HCT116 (cell line): ENCODE measurements around the gene SH3BGR. TPM values are rescaled to one million over a fixed set of nuclear protein-coding genes. Genes with fewer than 3 reads are reported as not detected.

Source experiments
- ATAC-seq: fragments of 200-7000 bp; cut with Tn5 transposase; 2 replicates; pipeline ENCODE4 v1.9.1; 2020; ENCODE audit warnings: mild to moderate bottlenecking, moderate library complexity
- BruUV-seq: library from RNA; stranded (reverse); fragments of 400-500 nt; replicated peaks from 2 replicates; lab custom pipeline; 2021; lab: Mats Ljungman, UMichigan
- CTCF ChIA-PET: fragments of 300-600 bp; sonication (Branson Sonifier 250); formaldehyde crosslinking; loops from one replicate; lab custom pipeline; 2021; ENCODE audit warnings: antibody characterized with exemption; lab: Charles Lee
- POLR2A ChIA-PET: fragments of 300-600, 350-600 bp; sonication (Branson Sonifier 250); formaldehyde crosslinking; loops from one replicate; lab custom pipeline; 2021; ENCODE audit warnings: antibody characterized with exemption; lab: Charles Lee
- RAD21 ChIA-PET, 2 experiments: fragments of 300-600 bp; sonication (Branson Sonifier 250); formaldehyde crosslinking; loops; one replicate each; lab custom pipeline; 2023; ENCODE audit warnings: low total read pairs in 2 of 2; ENCODE audit not compliant: uncharacterized antibody in 2 of 2, unreplicated experiment in 2 of 2, low non-redundant PET in 1 of 2; lab: Charles Lee
- DNase-seq: peaks from one replicate; pipeline ENCODE4 v3.0.0-alpha.2; 2010; ENCODE audit warnings: low read depth, low spot score
- H2AFZ ChIP-seq: fragments of 200-600 bp; shearing (Covaris generic), sonication (generic); 2 replicates; pipeline ENCODE4 v1.6.1; 2017; ENCODE audit warnings: low read depth, mixed run types, mixed read lengths, antibody characterized with exemption, low read length; ENCODE audit not compliant: poor library complexity, severe bottlenecking
- H3K27ac ChIP-seq: 2 replicates; pipeline ENCODE4 v1.5.1; 2012; ENCODE audit warnings: low read depth, low read length
- H3K27me3 ChIP-seq: fragments of 200-600 bp; sonication (generic); 2 replicates; pipeline ENCODE4 v1.6.1; 2016; ENCODE audit warnings: mixed run types, low read length, mixed read lengths; ENCODE audit not compliant: insufficient read depth
- H3K36me3 ChIP-seq, 2 experiments: fragments of 200-500 bp in 1 of 2; fragments of 200-600 bp in 1 of 2; sonication (Bioruptor generic) in 1 of 2; sonication (generic) in 1 of 2; 2 replicates each; pipeline versions ENCODE4 v1.5.1 to v1.6.1; 2014 to 2016; ENCODE audit warnings: low read length in 2 of 2, inconsistent platforms in 1 of 2, mixed read lengths in 1 of 2, mixed run types in 1 of 2; ENCODE audit not compliant: insufficient read depth in 2 of 2, control insufficient read depth in 1 of 2
- H3K4me1 ChIP-seq, 2 experiments: fragments of 200-600 bp in 1 of 2; sonication (generic) in 1 of 2; 2 replicates each; pipeline versions ENCODE4 v1.5.1 to v1.6.1; 2012 to 2017; ENCODE audit warnings: low read length in 2 of 2, inconsistent platforms in 1 of 2, mild to moderate bottlenecking in 1 of 2, mixed read lengths in 1 of 2, mixed run types in 1 of 2, moderate library complexity in 1 of 2; ENCODE audit not compliant: insufficient read depth in 2 of 2, control insufficient read depth in 1 of 2
- H3K4me2 ChIP-seq: fragments of 200-600 bp; sonication (generic); 2 replicates; pipeline ENCODE4 v1.6.1; 2017; ENCODE audit warnings: mixed run types, low read length, mixed read lengths
- H3K4me3 ChIP-seq, 2 experiments: fragments of 200-600 bp in 1 of 2; sonication (generic) in 1 of 2; replicated peaks in 1 of 2; 2 replicates each; pipeline ENCODE4 v1.5.1; 2011 to 2016; ENCODE audit warnings: low read length in 2 of 2, control low read depth in 1 of 2, low read depth in 1 of 2, mild to moderate bottlenecking in 1 of 2, mixed read lengths in 1 of 2, mixed run types in 1 of 2
- H3K79me2 ChIP-seq: fragments of 200-600 bp; sonication (generic); 2 replicates; pipeline ENCODE4 v1.6.1; 2017; ENCODE audit warnings: mild to moderate bottlenecking, mixed run types, low read length, moderate library complexity, mixed read lengths; ENCODE audit not compliant: insufficient read depth
- H3K9ac ChIP-seq: fragments of 200-600 bp; sonication (generic); 2 replicates; pipeline ENCODE4 v1.6.1; 2016; ENCODE audit warnings: low read length, mixed read lengths
- H3K9me2 ChIP-seq: fragments of 200-600 bp; sonication (generic), shearing (Covaris generic); 2 replicates; pipeline ENCODE4 v1.6.1; 2017; ENCODE audit warnings: mixed run types, mild to moderate bottlenecking, moderate library complexity; ENCODE audit not compliant: insufficient read depth
- H3K9me3 ChIP-seq, 2 experiments: fragments of 200-500 bp in 1 of 2; fragments of 200-600 bp in 1 of 2; sonication (Bioruptor generic) in 1 of 2; sonication (generic) in 1 of 2; 2 replicates each; pipeline ENCODE4 v1.6.1; 2014 to 2017; ENCODE audit warnings: low read length in 2 of 2, mixed read lengths in 2 of 2, inconsistent platforms in 1 of 2, low read depth in 1 of 2, mild to moderate bottlenecking in 1 of 2, mixed run types in 1 of 2, moderate library complexity in 1 of 2; ENCODE audit not compliant: control insufficient read depth in 1 of 2, insufficient read depth in 1 of 2
- H4K20me1 ChIP-seq: fragments of 200-600 bp; sonication (generic), shearing (Covaris generic); 2 replicates; pipeline ENCODE4 v1.6.1; 2017; ENCODE audit warnings: mixed run types, mild to moderate bottlenecking, moderate library complexity; ENCODE audit not compliant: insufficient read depth
- ATF3 ChIP-seq: IDR thresholded peaks from 2 replicates; pipeline ENCODE4 v1.6.1; 2012
- CEBPB ChIP-seq: IDR thresholded peaks from 2 replicates; pipeline ENCODE4 v1.6.1; 2012; ENCODE audit warnings: low read depth
- EGR1 ChIP-seq: IDR thresholded peaks from 2 replicates; pipeline ENCODE4 v1.6.1; 2012; ENCODE audit warnings: low read depth
- FOSL1 ChIP-seq: IDR thresholded peaks from 2 replicates; pipeline ENCODE4 v1.6.1; 2012; ENCODE audit warnings: low read depth
- JUND ChIP-seq: IDR thresholded peaks from 2 replicates; pipeline ENCODE4 v1.6.1; 2012
- MAX ChIP-seq: IDR thresholded peaks from 2 replicates; pipeline ENCODE4 v1.6.1; 2012
- POLR2A ChIP-seq: IDR thresholded peaks from 2 replicates; pipeline ENCODE4 v1.7.0; 2011; ENCODE audit warnings: borderline replicate concordance; ENCODE audit not compliant: insufficient read depth, insufficient read length; ENCODE audit errors: extremely low read depth
- TCF7L2 ChIP-seq: IDR thresholded peaks from 2 replicates; pipeline ENCODE4 v1.7.0; 2011; ENCODE audit warnings: borderline replicate concordance, inconsistent platforms; ENCODE audit not compliant: insufficient read depth, insufficient read length; ENCODE audit errors: extremely low read depth
- ZBTB33 ChIP-seq: IDR thresholded peaks from 2 replicates; pipeline ENCODE4 v1.6.1; 2011; ENCODE audit warnings: mild to moderate bottlenecking, low read length, moderate library complexity; ENCODE audit not compliant: insufficient replicate concordance; ENCODE audit errors: extremely low read depth
- ZFX ChIP-seq: fragments of 450-650 bp; IDR thresholded peaks from 2 replicates; pipeline ENCODE4 v1.6.1; 2017
- intact Hi-C: fragments of 100-400 bp; cut with micrococcal nuclease; formaldehyde crosslinking; loops from 2 replicates; pipeline ENCODE4 v1.10.0; 2022
- total RNA-seq: library from RNA; stranded (reverse); gene quantifications from one replicate; pipeline ENCODE4 v1.2.1, GENCODE V29; 2021; ENCODE audit not compliant: unreplicated experiment
- TF ChIP-seq, protein P1 (sequence below): IDR thresholded peaks from 2 replicates; pipeline ENCODE4 v1.6.1; 2012; ENCODE audit warnings: low read depth

SH3BGR gene
- total RNA-seq, 1 experiment from 2014 or later: 4.8 TPM

DNA sequence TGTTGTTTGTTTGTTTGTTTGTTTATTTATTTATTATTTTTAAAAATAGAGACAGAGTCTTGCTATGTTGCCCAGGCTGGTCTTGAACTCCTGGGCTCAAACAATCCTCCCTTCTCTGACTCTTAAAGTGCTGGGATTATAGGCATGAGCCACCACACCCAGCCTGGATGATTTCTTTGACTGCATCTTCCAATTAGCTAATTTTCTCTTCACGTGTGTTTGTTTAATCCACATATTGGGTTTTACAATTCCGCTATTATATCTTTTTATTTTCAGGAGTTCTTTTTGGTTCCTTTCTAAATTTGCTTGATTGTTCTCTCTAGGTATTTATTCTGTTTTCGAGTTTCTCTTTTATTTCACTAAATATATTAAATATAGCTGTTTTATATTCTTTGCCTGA is 19.8 kb downstream of the SH3BGR start:
- Histone ChIP-seq H3K27me3 (no peaks in the 10 kb centered on the region), H3K4me2 (no peak overlapping the region), H3K4me1 (no peaks in the 10 kb centered on the region), H3K9ac (no peak overlapping the region), H2AFZ (no peak overlapping the region), H3K27ac (no peak overlapping the region), H3K4me3 (no peak overlapping the region), H3K9me2 (no peaks in the 10 kb centered on the region), H3K79me2 (no peaks in the 10 kb centered on the region), H3K9me3 (no peaks in the 10 kb centered on the region)
- ChIA-PET RAD21 (no interaction called here), POLR2A (no interaction called here), CTCF (no interaction called here)
- ATAC-seq (no peak), DNase-seq (no peak)
- intact Hi-C loops: no loop called here
- no peak for TF ChIP-seq ZFX
- no peak for TF ChIP-seq CEBPB
- TF ChIP-seq JUND: no peak
- TF ChIP-seq FOSL1: no peak
- TF ChIP-seq, protein P1, sequence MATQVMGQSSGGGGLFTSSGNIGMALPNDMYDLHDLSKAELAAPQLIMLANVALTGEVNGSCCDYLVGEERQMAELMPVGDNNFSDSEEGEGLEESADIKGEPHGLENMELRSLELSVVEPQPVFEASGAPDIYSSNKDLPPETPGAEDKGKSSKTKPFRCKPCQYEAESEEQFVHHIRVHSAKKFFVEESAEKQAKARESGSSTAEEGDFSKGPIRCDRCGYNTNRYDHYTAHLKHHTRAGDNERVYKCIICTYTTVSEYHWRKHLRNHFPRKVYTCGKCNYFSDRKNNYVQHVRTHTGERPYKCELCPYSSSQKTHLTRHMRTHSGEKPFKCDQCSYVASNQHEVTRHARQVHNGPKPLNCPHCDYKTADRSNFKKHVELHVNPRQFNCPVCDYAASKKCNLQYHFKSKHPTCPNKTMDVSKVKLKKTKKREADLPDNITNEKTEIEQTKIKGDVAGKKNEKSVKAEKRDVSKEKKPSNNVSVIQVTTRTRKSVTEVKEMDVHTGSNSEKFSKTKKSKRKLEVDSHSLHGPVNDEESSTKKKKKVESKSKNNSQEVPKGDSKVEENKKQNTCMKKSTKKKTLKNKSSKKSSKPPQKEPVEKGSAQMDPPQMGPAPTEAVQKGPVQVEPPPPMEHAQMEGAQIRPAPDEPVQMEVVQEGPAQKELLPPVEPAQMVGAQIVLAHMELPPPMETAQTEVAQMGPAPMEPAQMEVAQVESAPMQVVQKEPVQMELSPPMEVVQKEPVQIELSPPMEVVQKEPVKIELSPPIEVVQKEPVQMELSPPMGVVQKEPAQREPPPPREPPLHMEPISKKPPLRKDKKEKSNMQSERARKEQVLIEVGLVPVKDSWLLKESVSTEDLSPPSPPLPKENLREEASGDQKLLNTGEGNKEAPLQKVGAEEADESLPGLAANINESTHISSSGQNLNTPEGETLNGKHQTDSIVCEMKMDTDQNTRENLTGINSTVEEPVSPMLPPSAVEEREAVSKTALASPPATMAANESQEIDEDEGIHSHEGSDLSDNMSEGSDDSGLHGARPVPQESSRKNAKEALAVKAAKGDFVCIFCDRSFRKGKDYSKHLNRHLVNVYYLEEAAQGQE: no peak
- no peak for TF ChIP-seq ATF3
- no peak for TF ChIP-seq EGR1
- TF ChIP-seq ZBTB33: no peak
- no peak for TF ChIP-seq MAX
- TF ChIP-seq POLR2A: no peak
- no peak for TF ChIP-seq TCF7L2
- TF ChIP-seq, all 23 proteins: peak for 0
- Histone ChIP-seq H3K36me3 (no peaks in the 10 kb centered on the region), H4K20me1 (no peaks in the 10 kb centered on the region)
- BruUV-seq: no TSS peak
